Measurements from ENCODE around the gene MAN1A2. TPM values are rescaled to one million over a fixed set of nuclear protein-coding genes. Genes with fewer than 3 reads are reported as not detected.
"Not testable (repeated sequence)": the region's sequence is repeated elsewhere in the genome, so short reads cannot be mapped to it uniquely, and the experiment has no call there.

Gene MAN1A2
- total RNA-seq, 1 donor from 2014 or later: 23.9 TPM

DNA sequence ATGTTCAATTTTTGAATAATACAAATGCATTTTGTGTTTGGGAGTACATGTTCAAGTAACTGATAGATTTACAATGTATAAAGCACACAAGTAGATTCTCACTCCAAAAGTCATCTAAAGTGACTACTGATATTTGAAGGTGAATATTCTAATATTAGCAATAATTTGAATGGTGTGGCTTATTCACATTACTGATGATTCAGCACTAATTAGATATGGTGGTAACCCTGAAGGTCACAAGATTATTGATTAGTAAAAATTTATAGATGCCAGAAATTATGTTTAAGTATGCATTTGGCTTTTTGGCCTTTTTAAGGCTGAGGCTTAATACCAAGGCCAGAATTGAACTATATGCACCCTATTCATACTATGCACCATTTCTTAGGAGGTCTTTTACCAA lies 186.2 kb downstream of the MAN1A2 start:
- Mint-ChIP-seq H3K36me3 (ENCODE audit: low read depth) (no peaks in the 10 kb centered on the region), H3K9me3 (no peaks in the 10 kb centered on the region), H3K27ac (no peak overlapping the region), H3K4me1 (no peaks in the 10 kb centered on the region), H3K27me3 (peaks cover 30% of the 10 kb centered on the region), H3K4me3 (no peak overlapping the region)
- DNase-seq: no peak
- intact Hi-C loops (cut with micrococcal nuclease): no loop called here

- DNase-seq: no peak
- H3K27me3 Mint-ChIP-seq: peaks cover 28% of the 10 kb centered on the region
- H3K36me3 Mint-ChIP-seq (ENCODE audit: low read depth): no peaks in the 10 kb centered on the region
- H3K4me3 Mint-ChIP-seq: no peak overlapping the region
- intact Hi-C loops (cut with micrococcal nuclease): no loop called here
- no peak overlapping the region for H3K27ac Mint-ChIP-seq
- no peaks in the 10 kb centered on the region for H3K4me1 Mint-ChIP-seq
- no peaks in the 10 kb centered on the region for H3K9me3 Mint-ChIP-seq
Measured at GRCh38 chr1:117555806-117556205, 188.6 kb downstream of the MAN1A2 start.

DNA sequence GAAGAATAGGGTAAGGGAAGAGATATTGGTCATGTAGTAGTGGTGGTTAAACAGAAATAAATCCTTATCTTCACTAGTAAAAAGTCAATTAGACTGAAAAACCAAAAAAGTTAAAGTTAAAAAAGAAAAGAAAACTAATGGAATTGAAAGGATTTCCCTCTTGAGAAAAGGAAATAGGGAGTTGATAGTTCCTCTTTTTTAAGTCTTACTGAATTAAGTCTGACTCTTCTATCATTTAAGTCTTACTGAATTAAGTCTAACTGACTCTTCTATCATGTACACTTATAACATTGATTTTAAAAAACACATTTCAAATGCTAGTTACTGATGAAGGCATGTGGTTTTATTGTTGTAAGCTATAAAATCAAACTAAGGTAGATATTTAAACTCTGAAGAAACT lies 189.1 kb downstream of the MAN1A2 start:
- intact Hi-C loops (cut with micrococcal nuclease): no loop called here
- no peak overlapping the region for H3K27ac Mint-ChIP-seq
- no peaks in the 10 kb centered on the region for H3K9me3 Mint-ChIP-seq

GRCh38 chr1:117556976-117557375 lies 189.7 kb downstream of the MAN1A2 start:
- H3K36me3 Mint-ChIP-seq (ENCODE audit: low read depth): no peaks in the 10 kb centered on the region
- no peaks in the 10 kb centered on the region for H3K9me3 Mint-ChIP-seq
- H3K4me1 Mint-ChIP-seq: no peaks in the 10 kb centered on the region
- intact Hi-C loops (cut with micrococcal nuclease): no loop called here
- no peak for DNase-seq
- no peak overlapping the region for H3K4me3 Mint-ChIP-seq
- peaks cover 26% of the 10 kb centered on the region for H3K27me3 Mint-ChIP-seq
- no peak overlapping the region for H3K27ac Mint-ChIP-seq

More for the DNA sequence above, 189.1 kb downstream of the MAN1A2 start:
- H3K36me3 Mint-ChIP-seq (ENCODE audit: low read depth): no peaks in the 10 kb centered on the region
- no peak for DNase-seq
- peaks cover 28% of the 10 kb centered on the region for H3K27me3 Mint-ChIP-seq
- H3K4me1 Mint-ChIP-seq: no peaks in the 10 kb centered on the region
- no peak overlapping the region for H3K4me3 Mint-ChIP-seq

DNA sequence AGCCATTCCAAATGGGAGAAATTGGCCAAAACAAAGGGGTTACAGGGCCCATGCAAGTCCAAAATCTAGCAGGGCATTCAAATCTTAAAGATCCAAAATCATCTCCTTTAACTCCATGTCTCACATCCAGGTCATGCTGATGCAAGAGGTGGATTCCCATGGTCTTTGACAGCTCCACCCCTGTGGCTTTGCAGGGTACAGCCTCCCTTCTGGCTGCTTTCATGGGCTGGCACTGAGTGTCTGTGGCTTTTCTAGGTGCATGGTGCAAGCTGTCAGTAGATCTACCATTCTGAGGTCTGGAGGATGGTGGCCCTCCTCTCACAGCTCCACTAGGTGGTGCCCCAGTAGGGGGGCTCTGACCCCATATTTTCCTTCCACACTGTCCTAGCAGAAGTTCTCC lies 191.2 kb downstream of the MAN1A2 start:
- H3K4me3 Mint-ChIP-seq; intact Hi-C loops (cut with micrococcal nuclease); H3K9me3 Mint-ChIP-seq; H3K36me3 Mint-ChIP-seq (ENCODE audit: low read depth); H3K4me1 Mint-ChIP-seq; H3K27ac Mint-ChIP-seq; DNase-seq: not testable (repeated sequence)
- peaks cover 23% of the 10 kb centered on the region for H3K27me3 Mint-ChIP-seq

DNA sequence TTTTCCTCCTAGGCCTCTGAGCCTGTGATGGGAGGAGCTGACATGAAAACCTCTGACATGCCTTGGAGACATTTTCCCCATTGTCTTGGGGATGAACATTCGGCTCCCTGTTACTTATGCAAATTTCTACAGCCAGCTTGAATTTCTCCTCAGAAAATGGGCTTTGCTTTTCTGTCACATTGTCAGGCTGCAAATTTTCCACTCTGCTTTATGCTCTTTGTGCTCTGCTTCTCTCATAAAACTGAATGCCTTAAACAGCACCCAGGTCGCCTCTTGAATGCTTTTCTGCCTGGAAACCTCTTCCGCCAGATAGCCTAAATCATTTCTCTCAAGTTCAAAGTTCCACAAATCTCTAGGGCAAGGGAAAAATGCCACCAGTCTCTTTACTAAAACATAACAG lies 191.9 kb downstream of the MAN1A2 start:
- no peaks in the 10 kb centered on the region for H3K9me3 Mint-ChIP-seq
- no peak for DNase-seq
- H3K27ac Mint-ChIP-seq: no peak overlapping the region
- peaks cover 24% of the 10 kb centered on the region for H3K27me3 Mint-ChIP-seq
- intact Hi-C loops (cut with micrococcal nuclease): no loop called here
- H3K36me3 Mint-ChIP-seq (ENCODE audit: low read depth): no peaks in the 10 kb centered on the region
- H3K4me1 Mint-ChIP-seq: peaks cover 2% of the 10 kb centered on the region
- no peak overlapping the region for H3K4me3 Mint-ChIP-seq

DNA sequence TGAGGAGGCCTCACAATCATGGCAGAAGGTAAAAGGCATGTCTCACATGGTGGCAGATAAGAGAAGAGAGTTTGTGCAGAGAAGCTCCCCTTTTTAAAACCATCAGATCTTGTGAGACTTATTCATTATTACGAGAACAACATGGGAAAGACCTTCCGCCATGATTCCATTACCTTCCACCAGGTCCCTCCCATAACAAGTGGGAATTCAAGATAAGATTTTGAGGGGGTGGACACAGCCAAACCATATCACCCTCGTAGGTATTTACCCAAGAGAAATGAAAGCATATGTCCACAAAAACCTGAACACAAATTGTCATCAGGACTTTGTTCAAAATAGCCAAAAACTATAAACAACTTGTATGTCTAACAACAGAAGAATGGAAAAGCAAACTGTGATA lies 192.7 kb downstream of the MAN1A2 start:
- Mint-ChIP-seq H3K9me3 (no peaks in the 10 kb centered on the region), H3K4me1 (peaks cover 2% of the 10 kb centered on the region), H3K27ac (no peak overlapping the region), H3K27me3 (peaks cover 25% of the 10 kb centered on the region), H3K36me3 (ENCODE audit: low read depth) (no peaks in the 10 kb centered on the region), H3K4me3 (no peak overlapping the region)
- DNase-seq: no peak
- intact Hi-C loops (cut with micrococcal nuclease): no loop called here

GRCh38 chr1:117561071-117561470 lies 193.8 kb downstream of the MAN1A2 start:
- no peak overlapping the region for H3K4me3 Mint-ChIP-seq
- DNase-seq: no peak
- no peaks in the 10 kb centered on the region for H3K36me3 Mint-ChIP-seq (ENCODE audit: low read depth)
- H3K27ac Mint-ChIP-seq: no peak overlapping the region
- peaks cover 16% of the 10 kb centered on the region for H3K27me3 Mint-ChIP-seq
- H3K4me1 Mint-ChIP-seq: peaks cover 2% of the 10 kb centered on the region
- intact Hi-C loops (cut with micrococcal nuclease): no loop called here
- no peaks in the 10 kb centered on the region for H3K9me3 Mint-ChIP-seq

- H3K36me3 Mint-ChIP-seq (ENCODE audit: low read depth): no peaks in the 10 kb centered on the region
- peaks cover 2% of the 10 kb centered on the region for H3K4me1 Mint-ChIP-seq
- no peak overlapping the region for H3K4me3 Mint-ChIP-seq
- intact Hi-C loops (cut with micrococcal nuclease): no loop called here
- no peaks in the 10 kb centered on the region for H3K9me3 Mint-ChIP-seq
- H3K27ac Mint-ChIP-seq: no peak overlapping the region
- H3K27me3 Mint-ChIP-seq: peaks cover 16% of the 10 kb centered on the region
- DNase-seq: no peak
Measured at GRCh38 chr1:117561551-117561950, 194.3 kb downstream of the MAN1A2 start.

DNA sequence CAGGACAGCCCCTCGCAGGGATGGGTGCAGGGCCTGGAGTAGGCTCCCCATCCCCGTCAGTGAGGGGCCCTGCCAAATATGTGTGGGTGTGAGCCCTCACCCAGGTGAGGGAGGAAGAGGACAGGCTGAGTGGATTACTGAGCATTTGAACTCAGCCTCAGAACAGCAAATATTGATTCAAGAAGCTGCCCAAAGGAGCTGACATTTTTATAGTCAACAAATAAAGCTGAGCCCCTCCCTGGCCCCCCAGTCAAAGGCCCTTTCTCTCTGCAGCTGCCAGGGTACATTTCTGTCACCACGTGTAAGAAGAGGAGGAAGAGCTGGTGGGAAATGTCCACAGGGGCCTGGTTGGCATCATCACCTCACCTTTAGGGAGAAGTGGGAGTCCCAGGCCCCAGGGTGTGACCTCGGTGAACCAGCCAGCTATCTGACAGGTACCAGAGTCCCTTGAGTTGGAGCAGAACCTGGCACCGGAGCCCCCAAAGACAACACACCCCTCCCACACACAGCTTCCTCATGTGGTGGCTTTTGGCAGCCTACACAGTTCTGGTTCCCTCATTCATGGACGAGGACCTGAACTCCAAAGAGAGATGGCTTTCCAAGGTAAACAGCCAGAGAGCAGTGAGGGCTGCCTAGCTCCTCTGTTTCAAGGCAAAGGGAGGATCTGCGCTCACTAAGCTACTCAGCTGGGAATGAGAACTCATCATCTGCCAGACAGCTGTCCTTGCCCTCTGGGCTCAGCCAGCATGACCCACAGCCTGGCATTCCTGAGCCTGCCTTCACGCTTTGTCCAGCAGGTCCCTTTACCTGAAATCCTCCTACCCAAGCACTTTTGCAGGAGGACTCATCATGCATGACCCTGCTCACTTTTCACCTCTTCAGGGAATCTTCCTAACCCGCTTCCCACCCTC lies 195.6 kb downstream of the MAN1A2 start:
- peaks cover 2% of the 10 kb centered on the region for H3K4me1 Mint-ChIP-seq
- DNase-seq: no peak
- no peaks in the 10 kb centered on the region for H3K36me3 Mint-ChIP-seq (ENCODE audit: low read depth)
- no peak overlapping the region for H3K4me3 Mint-ChIP-seq
- H3K9me3 Mint-ChIP-seq: no peaks in the 10 kb centered on the region
- peaks cover 6% of the 10 kb centered on the region for H3K27me3 Mint-ChIP-seq
- intact Hi-C loops (cut with micrococcal nuclease): no loop called here
- no peak overlapping the region for H3K27ac Mint-ChIP-seq

DNA sequence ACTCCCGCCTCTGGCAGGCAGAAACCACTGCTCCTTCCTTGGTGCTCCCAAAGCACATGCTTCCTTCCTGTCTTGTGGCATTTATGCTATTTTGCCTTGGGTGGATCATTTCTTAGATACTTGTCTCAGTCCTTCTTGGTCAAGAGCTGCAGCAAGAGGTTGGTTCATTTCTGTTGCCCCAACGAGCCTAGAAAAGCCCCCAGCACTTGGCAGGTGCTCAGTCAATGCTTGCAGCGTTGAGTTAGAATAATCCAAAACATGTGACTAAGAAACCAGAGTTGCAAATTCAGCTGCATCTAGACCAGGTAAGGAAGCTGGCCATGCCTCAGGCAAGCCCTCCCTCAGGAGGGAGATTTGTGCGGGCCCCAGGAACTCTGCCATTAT lies 196.2 kb downstream of the MAN1A2 start:
- Mint-ChIP-seq H3K4me1 (peaks cover 2% of the 10 kb centered on the region), H3K9me3 (no peaks in the 10 kb centered on the region), H3K27me3 (peaks cover 6% of the 10 kb centered on the region), H3K36me3 (ENCODE audit: low read depth) (no peaks in the 10 kb centered on the region), H3K27ac (no peak overlapping the region), H3K4me3 (no peak overlapping the region)
- intact Hi-C loops (cut with micrococcal nuclease): no loop called here
- no peak for DNase-seq

DNA sequence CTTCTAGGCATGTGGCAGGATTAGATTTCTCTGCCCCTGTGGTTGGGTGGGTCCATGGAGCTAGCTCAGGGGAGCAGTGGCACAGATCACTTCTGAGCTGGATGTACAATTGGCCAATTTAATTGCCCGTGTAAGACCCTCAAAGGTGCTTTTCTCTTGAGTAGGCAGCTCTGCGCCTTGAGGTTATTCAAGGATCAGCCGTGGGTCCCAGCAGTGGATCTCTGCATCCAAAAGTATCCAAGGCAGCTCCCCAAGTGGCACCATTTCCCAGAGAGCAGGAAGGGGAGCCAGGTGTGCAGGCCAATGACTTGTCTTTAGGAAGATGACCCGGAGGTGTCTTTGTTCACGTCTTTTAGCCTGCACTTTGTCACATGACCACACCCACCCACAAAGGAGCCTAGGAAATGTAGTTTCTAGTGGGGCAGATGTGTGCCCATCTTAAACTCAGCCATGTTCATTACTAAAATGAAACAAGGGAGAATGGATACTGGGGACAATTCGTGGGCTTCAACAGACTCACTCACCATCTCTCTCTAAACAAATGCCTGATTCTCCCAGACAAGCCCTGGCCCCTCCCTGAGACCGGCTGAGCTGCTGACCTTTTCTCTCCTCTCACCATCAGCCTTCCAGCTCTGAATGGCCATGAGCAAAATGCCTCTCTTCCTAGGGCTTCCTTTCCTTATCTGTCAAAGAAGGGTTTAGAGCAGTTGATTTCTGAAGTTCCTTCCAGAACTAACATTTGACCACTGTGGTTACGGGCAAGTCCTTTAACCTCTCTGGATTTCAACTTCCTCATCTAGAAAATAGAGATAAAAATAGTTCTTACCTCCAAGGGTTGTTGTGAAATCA lies 197.2 kb downstream of the MAN1A2 start:
- H3K27ac Mint-ChIP-seq: no peak overlapping the region
- no peak overlapping the region for H3K4me3 Mint-ChIP-seq
- no peak for DNase-seq
- intact Hi-C loops (cut with micrococcal nuclease): no loop called here
- peaks cover 8% of the 10 kb centered on the region for H3K27me3 Mint-ChIP-seq
- no peaks in the 10 kb centered on the region for H3K36me3 Mint-ChIP-seq (ENCODE audit: low read depth)
- H3K4me1 Mint-ChIP-seq: peaks cover 2% of the 10 kb centered on the region
- H3K9me3 Mint-ChIP-seq: no peaks in the 10 kb centered on the region

DNA sequence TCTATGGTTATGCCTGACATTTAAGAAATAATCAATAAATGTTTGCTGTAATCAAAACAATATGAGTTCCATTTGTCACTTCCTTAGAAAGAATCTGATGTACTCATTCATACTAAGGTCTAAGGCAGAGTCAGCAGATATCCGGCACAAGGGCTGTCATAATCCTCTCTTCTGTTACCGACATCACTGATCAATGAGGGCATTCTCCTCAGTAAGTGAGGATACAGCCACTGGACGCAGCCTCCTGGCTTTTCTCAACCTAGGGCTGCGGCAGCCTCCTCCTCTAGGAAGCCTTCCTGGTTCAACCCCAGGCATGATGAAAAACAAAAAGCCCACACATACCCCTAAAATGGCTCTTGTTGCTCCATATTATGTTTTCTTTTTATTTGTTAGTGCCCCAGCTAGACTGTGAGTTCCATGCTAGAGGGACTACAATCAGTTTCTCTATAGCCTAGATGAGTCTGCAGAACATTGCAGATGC lies 197.9 kb downstream of the MAN1A2 start:
- no peak overlapping the region for H3K4me3 Mint-ChIP-seq
- intact Hi-C loops (cut with micrococcal nuclease): no loop called here
- DNase-seq: no peak
- H3K4me1 Mint-ChIP-seq: peaks cover 4% of the 10 kb centered on the region
- H3K27ac Mint-ChIP-seq: no peak overlapping the region
- H3K9me3 Mint-ChIP-seq: no peaks in the 10 kb centered on the region
- H3K27me3 Mint-ChIP-seq: peaks cover 9% of the 10 kb centered on the region
- no peaks in the 10 kb centered on the region for H3K36me3 Mint-ChIP-seq (ENCODE audit: low read depth)

Measured in activated CD4-positive, alpha-beta T cell treated with anti-CD3 and anti-CD28 coated beads, Interleukin-2, amount 10 ng/mL, durations not matched to agents 24 days and 14 days (primary cell).